ENCODE results near the gene CRYGN. TPM values are rescaled to one million over a fixed set of nuclear protein-coding genes. Genes with fewer than 3 reads are reported as not detected.

CRYGN gene, protein sequence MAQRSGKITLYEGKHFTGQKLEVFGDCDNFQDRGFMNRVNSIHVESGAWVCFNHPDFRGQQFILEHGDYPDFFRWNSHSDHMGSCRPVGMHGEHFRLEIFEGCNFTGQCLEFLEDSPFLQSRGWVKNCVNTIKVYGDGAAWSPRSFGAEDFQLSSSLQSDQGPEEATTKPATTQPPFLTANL
- 0.14 TPM in 1 of 2 replicates, not detected in the other for total RNA-seq

GRCh38 chr7:151439855-151440798 is at the start of gene CRYGN:
Gene CRYGN (minus strand): TSS chr7:151440141. CDS start chr7:151439917, 224 bp downstream.

DNA sequence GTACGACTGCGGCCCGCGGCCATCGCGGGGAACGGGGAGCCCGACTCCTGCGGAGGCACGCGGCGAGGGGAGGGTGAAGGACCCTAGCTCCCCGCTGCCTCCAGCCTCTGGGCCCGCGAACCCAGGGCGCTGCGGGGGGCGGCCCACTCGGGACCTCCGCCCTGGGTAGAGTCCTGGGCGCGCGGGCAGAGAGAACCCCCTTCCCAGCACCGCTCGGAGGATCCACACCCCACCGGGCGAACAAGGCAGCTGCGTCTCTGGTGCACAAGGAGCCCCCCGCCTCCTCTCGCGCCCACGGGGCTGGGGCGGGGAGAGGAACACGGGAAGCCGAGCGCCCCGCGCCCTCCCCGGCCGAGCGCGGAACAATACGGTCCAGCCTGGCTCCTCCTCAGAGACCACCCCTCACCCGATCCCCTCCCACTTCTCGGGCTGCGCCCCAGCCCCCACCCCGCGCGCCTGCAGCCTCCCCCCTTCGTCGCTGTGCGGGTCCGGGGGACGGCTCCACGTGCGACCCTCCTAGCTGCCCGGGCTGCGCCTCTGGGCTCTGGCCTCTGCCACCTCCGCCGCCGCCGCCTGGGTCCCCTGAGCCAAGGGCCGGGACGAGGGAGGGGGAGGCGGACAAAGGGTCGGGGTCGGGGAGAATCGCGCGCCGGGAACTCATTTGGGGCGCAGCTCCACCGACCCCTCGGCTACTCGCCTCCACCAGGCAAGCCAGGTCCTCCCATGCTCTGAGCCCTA is 30.1 kb downstream of the CRYGN start, which contains the start of gene WDR86:
WDR86 (minus strand) TSS at position 372 of the 738 bp plus-strand sequence. CDS start 449 bp downstream, outside the sequence.

Other genes starting within 250 kb of the CRYGN start
- gene H2BK1, start 229.7 kb downstream of the CRYGN start, total RNA-seq, result not detected in 2 replicates
- 64.9 and 83.0 TPM in 2 replicates for gene ABCF2, start 212.9 kb downstream of the CRYGN start, total RNA-seq
- 26.0 and 48.8 TPM in 2 replicates for gene CHPF2, start 207.7 kb downstream of the CRYGN start, total RNA-seq
- 1.4 and 5.6 TPM in 2 replicates for gene SMARCD3, start 191.4 kb downstream of the CRYGN start, total RNA-seq
- 32.5 and 48.6 TPM in 2 replicates for gene NUB1, start 98.3 kb downstream of the CRYGN start, total RNA-seq
- 7.3 TPM in 1 of 2 replicates, not detected in the other for gene WDR86, start 30.1 kb downstream of the CRYGN start, total RNA-seq
- gene RHEB, start 79.8 kb upstream of the CRYGN start, total RNA-seq, result 83.2 and 85.1 TPM in 2 replicates